ENCODE results near the gene SMIM23.

The SMIM23 gene

GRCh38 chr5:171744882-171745281 is 40.7 kb upstream of the SMIM23 start:
- no peak for TF ChIP-seq CTCF (IDR thresholded peaks at IDR 0.05; ENCODE audit: borderline replicate concordance, insufficient read depth, low read depth, low read length)
- H3K4me3 ChIP-seq (ENCODE audit: low read depth, low read length) = no peak overlapping the region

DNA sequence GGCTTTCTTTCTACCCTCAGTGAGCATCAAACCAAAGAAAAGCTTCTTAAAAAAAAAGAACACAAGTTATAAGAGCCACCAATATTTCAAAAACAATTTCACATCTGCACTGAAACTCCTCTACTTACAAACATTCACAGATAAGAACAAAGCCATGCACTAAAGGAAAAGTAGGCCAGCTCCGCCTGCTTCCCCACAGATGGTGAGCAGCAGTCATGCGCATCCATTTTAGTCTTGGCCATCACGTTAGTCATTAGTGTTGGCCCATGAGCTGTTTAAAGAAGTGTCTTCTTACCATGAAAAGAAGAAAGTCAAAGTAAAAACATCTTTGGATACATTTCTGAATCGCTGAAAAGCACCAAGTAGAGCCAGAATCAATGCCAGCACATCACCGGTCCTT is 40.0 kb upstream of the SMIM23 start:
- no peak overlapping the region for H3K4me3 ChIP-seq (ENCODE audit: low read depth, low read length)
- TF ChIP-seq CTCF (IDR thresholded peaks at IDR 0.05; ENCODE audit: borderline replicate concordance, insufficient read depth, low read depth, low read length) = no peak

DNA sequence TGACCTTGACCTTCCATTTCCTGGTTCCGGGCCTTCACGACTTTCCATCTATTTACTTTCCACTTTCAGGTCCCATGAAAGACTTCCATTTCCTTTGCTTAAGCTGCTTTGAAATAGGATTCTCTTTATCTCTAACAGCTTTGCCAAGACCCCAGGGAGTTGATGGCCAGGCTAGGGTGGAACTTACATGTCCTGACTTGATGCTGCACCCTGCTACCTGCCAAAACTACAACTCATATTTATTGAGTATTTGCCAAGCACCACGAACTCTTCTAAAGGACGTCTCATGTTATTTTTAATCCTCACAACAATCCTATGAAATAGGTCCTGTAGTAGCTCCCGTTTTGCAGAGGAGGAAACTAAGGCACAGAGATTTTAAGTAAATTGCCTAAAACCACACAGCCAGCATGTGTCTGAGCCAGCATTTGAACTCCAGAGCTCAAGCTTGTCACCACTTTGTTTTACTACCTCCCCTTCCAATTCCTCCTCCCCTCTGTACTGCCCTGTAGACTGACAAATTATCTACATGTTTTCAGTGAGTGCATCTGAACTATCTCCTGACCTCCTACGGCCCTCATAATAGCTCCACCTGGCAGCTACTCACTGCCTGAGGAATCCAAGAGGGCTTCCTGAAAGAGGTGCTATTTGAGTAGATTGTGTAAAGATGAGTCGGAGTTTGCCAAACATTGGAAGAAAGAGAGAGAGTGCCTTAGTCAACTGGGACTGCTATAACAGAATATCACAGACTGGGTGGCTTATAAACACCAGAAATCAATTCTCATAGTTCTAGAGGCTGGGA is 38.4 kb upstream of the SMIM23 start:
- no peak for TF ChIP-seq CTCF (IDR thresholded peaks at IDR 0.05; ENCODE audit: borderline replicate concordance, insufficient read depth, low read depth, low read length)
- no peak overlapping the region for H3K4me3 ChIP-seq (ENCODE audit: low read depth, low read length)

GRCh38 chr5:171748720-171749119 is 36.9 kb upstream of the SMIM23 start:
- TF ChIP-seq CTCF (IDR thresholded peaks at IDR 0.05; ENCODE audit: borderline replicate concordance, insufficient read depth, low read depth, low read length) = no peak
- H3K4me3 ChIP-seq (ENCODE audit: low read depth, low read length) = no peak overlapping the region

DNA sequence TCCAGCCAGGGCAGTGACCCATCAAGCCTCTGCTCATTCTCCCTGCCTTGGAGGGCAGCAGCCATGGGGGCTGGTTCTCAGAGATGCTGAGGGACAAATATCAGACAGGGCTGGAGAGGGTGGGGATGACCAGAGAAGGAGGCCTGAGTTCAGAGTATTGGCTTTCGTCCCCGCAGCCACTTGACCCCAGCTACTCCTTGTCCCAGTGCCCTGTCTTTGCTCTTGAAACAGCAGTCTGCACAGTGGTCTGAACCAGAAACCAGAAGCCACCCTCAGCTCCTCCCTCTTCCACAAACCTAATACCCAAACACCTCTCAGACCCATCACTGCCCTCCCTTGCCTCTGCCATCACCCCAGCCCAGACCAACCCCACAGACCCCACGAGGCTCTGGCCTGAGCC is 36.3 kb upstream of the SMIM23 start:
- no peak for TF ChIP-seq CTCF (IDR thresholded peaks at IDR 0.05; ENCODE audit: borderline replicate concordance, insufficient read depth, low read depth, low read length)
- H3K4me3 ChIP-seq (ENCODE audit: low read depth, low read length) = no peak overlapping the region

DNA sequence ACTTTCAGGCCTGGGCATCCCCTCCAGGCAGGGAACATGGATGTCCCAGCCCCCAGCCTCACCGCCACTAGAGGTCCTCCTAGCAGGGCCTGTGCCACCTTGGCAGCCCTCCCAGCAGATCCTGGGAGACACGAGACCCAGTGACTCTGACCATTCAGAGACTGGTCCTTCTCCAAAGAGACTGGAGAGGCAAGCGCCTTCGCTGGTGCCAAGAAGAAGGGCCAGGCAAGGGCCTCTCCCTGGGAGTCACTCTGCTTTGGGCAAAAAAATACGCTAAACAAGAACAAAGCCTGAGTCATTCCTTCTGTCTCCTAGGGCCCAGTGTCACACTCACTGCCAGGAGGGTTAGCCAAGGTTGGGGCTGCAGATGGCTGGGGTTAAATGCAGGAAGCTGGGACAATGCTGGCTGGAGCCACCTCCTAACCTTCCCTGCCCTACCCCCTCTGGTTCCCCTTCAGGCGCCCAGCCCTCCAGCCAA is 35.3 kb upstream of the SMIM23 start:
- no peak overlapping the region for H3K4me3 ChIP-seq (ENCODE audit: low read depth, low read length)
- no peak for TF ChIP-seq CTCF (IDR thresholded peaks at IDR 0.05; ENCODE audit: borderline replicate concordance, insufficient read depth, low read depth, low read length)

- H3K4me3 ChIP-seq (ENCODE audit: low read depth, low read length) = no peak overlapping the region
- no peak for TF ChIP-seq CTCF (IDR thresholded peaks at IDR 0.05; ENCODE audit: borderline replicate concordance, insufficient read depth, low read depth, low read length)
Measured at GRCh38 chr5:171755354-171755821, 30.2 kb upstream of the SMIM23 start.

All from GM12875 (cell line).